8988T (cell line): Measurements from ENCODE around the gene TNPO3.
"Not testable (repeated sequence)": the region's sequence is repeated elsewhere in the genome, so short reads cannot be mapped to it uniquely, and the experiment has no call there.

Experiments
- DNase-seq: peaks from one replicate; pipeline ENCODE4 v3.0.0; 2011

The TNPO3 gene

GRCh38 chr7:128954830-128955802, 99.8 kb downstream of the TNPO3 start:
- DNase-seq, result no peak

GRCh38 chr7:128954150-128954549, 100.8 kb downstream of the TNPO3 start:
- DNase-seq, result no peak

DNA sequence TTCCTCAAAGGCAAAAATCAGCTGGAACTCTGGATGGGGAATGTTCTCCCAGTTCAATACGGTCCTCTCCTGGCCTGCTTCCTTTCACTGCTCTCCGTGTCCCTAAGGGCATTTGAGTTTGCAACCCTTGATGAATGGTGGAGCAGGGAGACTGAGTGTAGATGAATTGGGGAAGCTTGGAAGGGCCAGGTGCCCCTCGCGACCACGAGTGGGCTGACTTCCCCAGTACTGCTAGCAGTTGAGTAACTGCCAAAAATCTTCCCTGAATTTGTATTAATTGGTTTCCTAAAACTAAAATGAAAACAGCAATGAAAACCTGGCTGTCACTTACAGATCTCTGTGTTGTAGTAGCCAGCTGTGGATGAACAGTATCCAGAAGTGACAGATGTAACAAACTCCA, 103.6 kb downstream of the TNPO3 start:
- no peak for DNase-seq

GRCh38 chr7:128948976-128949760, 105.7 kb downstream of the TNPO3 start:
- no peak for DNase-seq

DNA sequence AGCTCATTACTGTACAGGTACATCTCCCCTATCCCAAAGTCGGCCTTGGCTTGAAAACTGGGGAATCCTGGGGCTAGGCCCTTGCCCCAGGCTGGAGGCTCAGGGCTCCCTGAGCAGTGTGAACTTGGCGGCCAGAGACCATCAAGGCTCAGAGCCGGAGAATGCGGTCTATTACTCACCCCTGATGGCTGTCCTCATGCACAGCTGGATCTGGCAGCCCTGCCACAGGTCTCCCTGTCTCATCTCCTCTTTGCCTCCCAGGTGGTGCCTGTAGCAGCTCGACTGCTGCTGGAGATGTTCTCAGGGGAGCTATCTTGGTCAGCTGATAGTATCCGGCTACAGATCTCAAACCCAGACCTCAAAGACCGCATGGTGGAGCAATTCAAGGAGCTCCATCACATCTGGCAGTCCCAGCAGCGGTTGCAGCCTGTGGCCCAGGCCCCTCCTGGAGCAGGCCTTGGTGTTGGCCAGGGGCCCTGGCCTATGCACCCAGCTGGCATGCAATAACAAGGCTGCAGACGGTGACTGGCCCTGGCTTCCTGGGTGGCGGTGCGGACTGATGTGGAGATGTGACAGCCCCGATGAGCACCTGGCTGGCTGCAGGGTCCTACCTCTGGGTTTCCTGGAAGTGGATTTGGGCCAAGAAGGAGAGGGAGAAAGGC, 106.5 kb downstream of the TNPO3 start:
- DNase-seq, result no peak

GRCh38 chr7:128947854-128948253, 107.1 kb downstream of the TNPO3 start:
- no peak for DNase-seq

GRCh38 chr7:128946936-128947830, 107.7 kb downstream of the TNPO3 start:
- no peak for DNase-seq

- no peak for DNase-seq
Measured at GRCh38 chr7:128945668-128946366, 109.1 kb downstream of the TNPO3 start.

DNA sequence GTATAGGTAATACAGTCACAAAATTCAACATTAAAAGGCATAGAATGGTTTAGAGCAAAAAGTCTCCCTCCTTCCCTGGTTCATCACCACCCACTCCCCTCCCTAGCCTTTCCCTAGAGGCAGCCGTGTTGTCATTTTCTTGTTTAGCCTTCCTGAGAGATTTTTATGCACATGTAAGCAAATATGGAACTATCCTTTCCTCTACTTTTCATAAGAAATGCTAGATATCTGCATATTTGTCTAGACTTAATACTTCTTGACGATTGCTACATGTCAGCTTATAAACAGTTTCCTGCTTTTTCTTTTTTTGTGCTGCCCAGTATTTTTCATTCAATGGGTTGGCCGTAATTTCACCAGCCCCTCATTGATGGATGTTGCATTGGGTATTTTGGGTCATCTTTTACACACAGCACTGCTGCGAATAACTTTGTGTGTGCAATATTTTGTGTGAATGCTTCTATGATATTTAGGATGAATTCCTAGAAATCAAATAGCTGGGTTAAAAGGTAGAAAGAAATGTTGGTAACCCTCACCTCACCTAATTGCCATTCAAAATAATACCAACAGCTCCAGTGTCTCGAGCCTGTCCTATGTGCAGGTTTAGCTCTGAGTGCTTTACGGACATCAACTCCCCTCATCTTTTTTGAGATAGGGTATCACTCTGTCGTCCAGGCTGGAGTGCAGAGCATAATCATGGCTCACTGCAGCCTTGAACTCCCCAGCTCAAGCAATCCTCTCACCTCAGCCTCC, 110.2 kb downstream of the TNPO3 start:
- DNase-seq, result no peak

- not testable (repeated sequence) for DNase-seq
Measured at GRCh38 chr7:128943251-128943650, 111.7 kb downstream of the TNPO3 start.

DNA sequence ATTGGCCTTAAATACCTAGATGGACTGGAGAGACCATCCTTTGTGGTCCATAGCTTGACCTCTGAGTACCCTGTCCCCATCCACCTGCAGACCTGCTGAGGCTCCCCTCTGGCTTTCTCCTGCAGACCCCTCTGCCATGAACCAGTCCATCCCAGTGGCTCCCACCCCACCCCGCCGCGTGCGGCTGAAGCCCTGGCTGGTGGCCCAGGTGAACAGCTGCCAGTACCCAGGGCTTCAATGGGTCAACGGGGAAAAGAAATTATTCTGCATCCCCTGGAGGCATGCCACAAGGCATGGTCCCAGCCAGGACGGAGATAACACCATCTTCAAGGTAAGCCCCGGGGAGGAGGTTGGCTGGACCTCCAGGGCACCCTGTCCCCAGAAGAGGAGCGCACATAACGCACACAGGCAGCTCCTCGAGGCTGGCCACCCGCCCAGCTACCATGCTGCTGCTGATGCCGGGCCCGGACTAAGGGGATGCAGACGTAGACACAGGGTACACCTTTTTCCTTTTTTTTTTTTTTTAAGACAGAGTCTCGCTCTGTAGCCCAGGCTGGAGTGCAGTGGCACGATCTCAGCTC, 112.9 kb downstream of the TNPO3 start:
- no peak for DNase-seq

DNA sequence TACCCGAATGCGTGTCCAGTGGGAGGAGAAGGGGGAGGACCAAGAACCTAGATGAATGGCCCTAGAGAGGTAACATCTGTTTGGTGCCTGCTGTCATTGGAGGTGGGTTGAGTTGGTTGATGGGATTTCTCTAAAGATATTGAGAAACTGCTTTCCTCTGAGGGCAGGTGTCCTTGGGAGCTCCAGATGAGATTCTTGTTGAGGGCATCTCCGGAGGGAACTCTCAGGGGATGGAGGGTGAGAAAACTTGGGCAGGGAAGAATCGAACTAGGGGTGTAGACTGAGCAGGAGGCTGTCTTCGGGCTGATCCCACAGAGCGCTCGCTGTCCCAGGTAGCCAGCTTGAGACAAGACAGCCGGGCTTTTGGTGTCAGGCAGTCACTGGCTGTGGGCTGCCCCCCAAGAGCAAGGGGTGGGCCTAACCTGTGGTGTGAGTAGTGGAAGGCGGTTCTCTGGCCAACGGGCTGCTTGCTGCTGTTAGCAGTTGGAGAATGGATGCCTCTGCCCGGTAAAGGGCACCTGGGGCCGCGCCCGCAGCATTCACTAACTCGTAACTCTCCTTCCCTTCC, 113.5 kb downstream of the TNPO3 start:
- DNase-seq, result no peak

DNA sequence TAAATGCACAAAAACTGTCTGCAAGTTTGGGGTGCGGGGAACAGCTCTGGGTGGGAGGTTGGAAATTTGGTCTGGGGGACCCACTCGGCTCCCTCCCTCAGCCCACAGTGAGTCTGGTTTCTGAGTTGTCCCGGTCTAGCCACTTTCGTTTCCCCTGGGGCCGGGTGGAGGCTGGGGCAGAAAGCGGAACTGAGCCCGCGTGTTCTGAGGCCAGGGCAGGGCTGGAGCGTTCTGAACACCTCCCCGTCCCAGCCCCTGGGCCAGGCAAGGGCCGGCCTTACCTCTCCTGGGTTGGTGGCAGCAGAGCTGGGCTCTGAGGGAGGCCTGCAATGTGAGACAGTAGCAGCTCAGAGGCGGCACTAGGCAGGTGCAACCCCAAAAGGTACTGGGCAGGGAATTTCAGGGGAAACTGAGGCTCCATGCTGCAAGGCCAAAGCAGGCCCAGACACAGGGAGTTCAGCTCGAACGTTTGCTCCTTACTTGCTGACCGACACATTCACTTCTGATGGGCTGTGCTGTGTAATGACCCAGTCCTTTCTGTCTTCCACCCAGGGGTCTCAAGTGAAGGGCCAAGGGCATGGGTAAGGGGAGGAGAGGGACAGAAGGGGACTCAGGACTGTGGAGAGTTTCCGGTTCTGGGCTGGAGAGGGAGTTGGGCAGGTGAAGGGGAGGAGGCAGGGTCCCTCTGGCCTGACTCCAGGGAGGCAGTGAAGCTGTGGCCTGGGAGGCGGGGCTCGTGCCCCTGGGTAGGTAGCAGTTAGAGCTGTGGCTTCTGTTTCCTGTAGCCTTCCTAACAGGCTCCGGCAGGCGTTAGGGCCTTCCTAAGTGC, 114.2 kb downstream of the TNPO3 start:
- DNase-seq, result no peak

DNA sequence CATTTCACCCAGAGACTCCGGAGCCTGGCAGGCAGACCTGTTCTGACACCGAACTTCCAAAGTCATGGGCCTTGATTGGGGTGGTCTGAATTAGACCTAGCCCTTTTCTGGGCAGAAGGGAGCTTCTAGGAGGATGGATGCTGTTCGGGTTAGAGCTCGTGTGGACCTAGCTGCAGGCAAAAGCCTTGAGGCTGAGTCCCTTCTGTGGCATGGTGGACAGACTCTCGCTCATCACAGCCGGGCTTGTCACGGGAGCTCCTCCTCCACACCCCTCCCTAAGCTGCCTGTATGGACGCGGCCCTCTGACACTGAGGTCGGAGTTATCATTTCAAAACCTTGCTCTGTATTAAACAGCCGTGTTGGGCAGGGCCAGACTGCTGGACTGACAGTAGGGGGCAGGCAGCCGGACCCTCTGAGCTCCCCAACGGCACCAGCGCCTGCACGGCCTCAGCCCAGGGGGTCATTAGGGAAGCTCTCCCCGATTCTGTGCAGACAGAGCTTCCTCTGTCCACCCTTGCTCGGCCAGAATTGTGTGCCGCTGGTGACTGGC, 115.0 kb downstream of the TNPO3 start:
- no peak for DNase-seq

DNA sequence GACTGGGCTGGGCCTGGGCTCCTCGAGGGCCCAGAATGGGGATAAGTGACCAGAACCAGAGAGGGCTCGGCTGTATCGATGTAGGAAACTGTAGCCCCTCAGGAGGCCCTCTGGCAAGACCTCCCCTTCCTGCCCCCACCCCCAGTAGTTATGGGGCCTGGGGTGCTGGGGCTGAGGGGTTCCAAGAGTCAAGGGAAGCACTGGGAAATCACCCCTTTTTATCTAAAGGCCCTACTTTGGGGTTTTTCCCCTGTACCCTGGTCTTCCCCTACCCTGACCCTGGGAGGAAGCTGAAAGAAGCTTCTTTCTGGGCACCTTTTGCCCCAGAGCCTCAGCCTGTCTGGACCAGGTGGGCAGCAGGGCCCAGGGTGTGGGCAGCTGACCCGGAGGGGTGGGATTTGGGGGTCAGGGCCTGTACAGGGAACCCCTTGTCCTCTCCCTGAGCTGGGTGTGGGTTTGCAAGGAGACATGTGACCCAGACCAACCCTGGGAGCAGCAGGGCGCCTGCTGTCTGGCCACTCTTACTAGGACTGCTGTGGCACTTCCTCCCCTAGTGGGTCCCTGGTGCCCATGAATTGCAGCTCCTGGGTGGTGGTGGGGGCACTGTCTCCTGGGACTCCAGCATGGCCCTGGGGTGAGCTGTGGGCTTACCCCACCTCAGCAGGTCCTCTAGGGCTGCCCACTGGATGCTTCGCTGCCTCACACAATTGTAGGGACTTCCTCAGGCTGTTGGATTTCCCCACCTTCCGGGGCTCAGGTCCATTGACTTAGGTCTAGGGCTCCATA, 115.6 kb downstream of the TNPO3 start:
- no peak for DNase-seq

DNA sequence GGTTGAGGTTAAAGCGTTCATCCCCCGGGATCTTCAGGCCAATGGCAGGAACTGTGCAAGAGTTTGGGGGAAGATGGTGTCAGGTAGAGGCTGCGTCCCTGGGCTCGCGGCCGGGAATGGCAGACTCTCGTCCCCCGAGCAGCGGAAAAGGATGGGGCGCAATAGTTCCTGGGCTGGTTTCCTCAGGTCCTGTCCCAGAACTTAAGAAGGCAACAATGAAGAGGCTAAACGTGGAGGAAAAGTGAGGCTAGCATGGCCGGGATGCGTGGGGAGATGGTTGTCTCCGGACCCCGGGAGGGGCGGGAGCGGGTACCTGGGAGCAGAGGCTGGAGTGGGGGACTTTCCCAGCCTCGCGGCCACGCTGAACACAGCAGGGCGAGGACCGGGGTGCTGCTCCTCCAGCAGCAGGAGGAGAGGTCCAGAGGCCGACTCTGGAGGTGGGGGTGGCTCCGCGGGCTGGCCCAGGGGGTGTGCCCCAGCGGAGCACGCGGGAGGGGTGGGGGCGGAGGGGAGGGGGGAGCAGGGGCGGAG, 116.3 kb downstream of the TNPO3 start:
- no peak for DNase-seq

DNA sequence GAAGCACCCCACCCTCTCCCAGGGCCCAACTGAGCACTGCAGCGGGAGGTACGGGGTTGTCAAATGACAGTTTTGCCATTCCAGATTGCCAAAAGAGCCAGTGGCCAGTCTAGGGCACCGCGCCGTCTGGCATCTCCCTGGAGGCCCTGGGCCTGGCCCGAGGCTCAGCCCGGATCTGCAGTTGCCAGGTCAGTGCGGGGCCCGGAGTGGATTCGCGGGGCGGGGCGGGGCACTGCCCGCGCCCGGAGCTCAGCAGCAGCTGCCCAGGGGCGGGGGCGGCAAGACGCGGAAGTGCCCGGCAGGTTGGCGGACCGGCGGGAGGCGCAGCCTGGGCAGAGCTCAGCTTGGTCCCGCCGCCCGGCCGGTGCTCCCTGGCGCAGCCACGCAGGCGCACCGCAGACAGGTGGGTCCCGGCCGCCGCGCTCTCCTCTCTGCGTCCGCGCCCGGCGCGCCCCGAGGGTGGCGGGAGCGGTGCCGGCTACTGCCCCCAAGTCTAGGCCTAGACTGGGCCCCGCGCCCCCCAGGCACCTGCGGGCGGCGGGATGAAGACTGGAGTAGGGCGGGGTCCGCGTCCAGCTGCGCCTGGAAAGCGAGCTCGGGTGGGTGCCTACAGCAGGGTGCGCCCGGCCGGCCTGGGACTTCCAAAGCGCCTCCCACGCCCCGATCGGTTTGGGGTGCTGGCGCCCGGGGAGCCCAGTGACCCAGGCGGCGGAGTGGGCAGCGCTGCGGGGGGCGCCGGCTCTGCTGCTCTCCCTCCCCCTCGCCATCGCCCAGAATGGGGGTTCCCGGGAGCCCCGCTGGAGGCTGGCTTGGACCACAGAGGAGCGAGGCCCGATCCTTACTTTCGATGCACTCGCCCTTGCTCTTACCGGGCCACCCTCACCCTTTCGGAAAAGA, 117.0 kb downstream of the TNPO3 start, which contains the start of gene IRF5:
IRF5 (plus strand) TSS at position 281 of the 897 bp plus-strand sequence. CDS start 4,155 bp downstream, outside the sequence.
- DNase-seq, result no peak
